Subcutaneous abdominal adipose tissue (tissue), 5 donors: Measurements from ENCODE around the gene KCNG3.

ENCODE experiments used
- H3K27ac ChIP-seq: one replicate; pipeline ENCODE4 v1.7.0; 2013; ENCODE audit warnings: low read depth, mild to moderate bottlenecking, inconsistent platforms, low read length, moderate library complexity
- H3K27me3 ChIP-seq, 5 donors: one replicate each; pipeline ENCODE4 v1.7.0; 2013; ENCODE audit warnings: low read length in 5 of 5, inconsistent platforms in 1 of 5; ENCODE audit not compliant: control insufficient read depth in 5 of 5, insufficient read depth in 4 of 5
- H3K36me3 ChIP-seq, 5 donors: one replicate each; pipeline ENCODE4 v1.7.0; 2013; ENCODE audit warnings: low read length in 5 of 5; ENCODE audit not compliant: control insufficient read depth in 5 of 5, insufficient read depth in 5 of 5
- H3K4me1 ChIP-seq, 5 donors: one replicate each; pipeline ENCODE4 v1.7.0; 2013; ENCODE audit warnings: low read length in 5 of 5, mild to moderate bottlenecking in 3 of 5, moderate library complexity in 1 of 5; ENCODE audit not compliant: control insufficient read depth in 5 of 5, insufficient read depth in 5 of 5
- H3K4me3 ChIP-seq, 5 donors: one replicate each; pipeline ENCODE4 v1.7.0; 2013; ENCODE audit warnings: low read length in 5 of 5, low read depth in 1 of 5
- H3K9ac ChIP-seq, 5 donors: one replicate each; pipeline ENCODE4 v1.7.0; 2013; ENCODE audit warnings: low read length in 5 of 5, mild to moderate bottlenecking in 4 of 5, moderate library complexity in 3 of 5
- H3K9me3 ChIP-seq, 5 donors: one replicate each; pipeline ENCODE4 v1.7.0; 2013; ENCODE audit warnings: low read length in 5 of 5; ENCODE audit not compliant: control insufficient read depth in 5 of 5
- donor health status: healthy.
- donor health status: healthy.
- donor health status: healthy.
- donor health status: healthy.
- donor health status: healthy.

The KCNG3 gene

DNA sequence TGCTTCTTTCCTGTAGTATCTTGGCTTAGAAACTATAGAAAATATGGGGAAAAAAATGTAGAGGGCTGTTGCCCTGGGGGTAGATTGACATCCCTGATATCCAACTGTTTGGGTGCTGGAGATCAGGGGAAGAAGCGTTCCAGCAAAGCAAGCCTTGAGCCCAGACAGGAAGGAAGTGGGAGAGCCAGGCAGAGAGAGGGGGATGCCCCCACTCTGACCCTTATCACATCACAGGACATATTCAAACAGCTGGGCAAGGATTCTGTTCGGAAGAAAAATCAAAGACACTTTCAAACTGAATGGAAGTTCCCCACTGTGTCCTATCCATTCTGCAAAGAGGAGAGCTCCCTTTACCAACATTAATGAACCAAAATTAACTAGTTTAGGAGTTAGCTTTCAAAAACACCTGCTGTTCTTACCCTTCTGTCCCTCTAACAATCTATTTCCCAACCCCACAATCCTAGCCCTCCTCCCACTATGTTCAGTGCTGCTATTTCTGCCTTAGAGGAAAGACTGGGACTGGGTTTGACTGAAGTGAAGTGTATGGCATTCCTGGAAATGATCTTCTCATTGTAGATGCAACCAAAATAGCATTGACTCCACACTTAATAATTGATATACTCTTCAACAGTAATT, 16.9 kb upstream of the KCNG3 start:
- H3K36me3 ChIP-seq, result no peaks in the 10 kb centered on the region
- H3K4me1 ChIP-seq, result no peaks in the 10 kb centered on the region
- no peak overlapping the region for H3K27ac ChIP-seq
- no peak overlapping the region for H3K9ac ChIP-seq
- no peak overlapping the region for H3K4me3 ChIP-seq
- H3K27me3 ChIP-seq, result no peaks in the 10 kb centered on the region
- no peaks in the 10 kb centered on the region for H3K9me3 ChIP-seq

DNA sequence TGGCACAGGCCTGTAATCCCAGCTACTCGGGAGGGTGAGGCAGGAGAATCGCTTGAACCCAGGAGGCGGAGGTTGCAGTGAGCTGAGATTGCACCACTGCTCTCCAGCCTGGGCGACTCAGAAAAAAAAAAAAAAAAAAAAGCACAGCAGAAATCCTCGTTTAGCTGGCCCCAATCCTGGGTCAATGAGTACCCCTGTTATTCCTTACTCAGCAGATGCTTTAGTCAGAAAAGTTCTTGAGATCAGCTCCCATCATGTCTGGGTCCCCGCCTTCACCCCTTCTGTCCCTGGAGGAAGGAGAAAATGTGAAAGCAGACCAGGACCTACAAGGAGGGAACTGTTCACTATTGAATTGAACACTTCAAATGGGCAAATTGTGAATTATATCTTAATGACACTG, 16.4 kb upstream of the KCNG3 start:
- Histone ChIP-seq H3K27me3 (no peaks in the 10 kb centered on the region), H3K4me1 (no peaks in the 10 kb centered on the region), H3K4me3 (no peak overlapping the region)

DNA sequence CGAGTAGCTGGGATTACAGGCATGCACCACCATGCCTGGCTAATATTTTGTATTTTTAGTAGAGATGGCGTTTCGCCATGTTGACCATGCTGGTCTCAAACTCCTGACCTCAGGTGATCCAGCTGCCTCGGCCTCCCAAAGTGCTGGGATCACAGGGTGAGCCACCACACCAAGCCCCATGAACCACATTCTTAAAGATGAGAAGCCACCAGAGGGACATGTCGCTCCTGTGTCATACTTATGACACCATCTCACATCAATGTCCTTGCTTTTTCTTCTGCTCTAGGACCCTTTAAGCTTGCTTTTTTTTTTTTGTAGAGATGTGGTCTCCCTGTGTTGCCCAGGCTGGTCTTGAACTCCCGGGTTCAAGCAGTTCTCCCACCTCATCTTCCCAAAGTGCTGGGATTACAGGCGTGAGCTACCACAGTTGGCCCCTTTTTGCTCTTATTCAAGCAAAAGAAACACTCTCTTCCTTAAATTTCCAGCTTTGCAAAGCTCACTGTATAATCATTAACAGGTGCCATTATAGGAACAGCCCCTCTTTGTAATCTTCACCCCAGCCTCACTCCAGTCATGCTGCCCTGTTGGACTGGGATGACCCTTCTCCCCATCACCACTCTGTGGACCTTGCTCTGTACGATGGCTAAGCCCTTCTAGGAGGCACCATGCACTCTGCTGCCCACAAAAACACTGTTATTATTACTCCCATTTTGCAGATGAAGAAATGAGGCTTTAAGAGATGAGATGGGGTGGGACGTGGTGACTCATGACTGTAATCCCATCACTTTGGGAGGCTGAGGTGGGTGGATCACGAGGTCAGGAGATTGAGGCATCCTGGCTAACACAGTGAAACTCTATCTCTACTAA, 10.8 kb upstream of the KCNG3 start:
- no peaks in the 10 kb centered on the region for H3K27me3 ChIP-seq
- H3K9ac ChIP-seq, result no peak overlapping the region
- H3K27ac ChIP-seq, result no peak overlapping the region
- H3K4me3 ChIP-seq, result no peak overlapping the region
- no peaks in the 10 kb centered on the region for H3K4me1 ChIP-seq
- H3K36me3 ChIP-seq, result no peaks in the 10 kb centered on the region
- H3K9me3 ChIP-seq, result no peaks in the 10 kb centered on the region

More for the DNA sequence above, 16.4 kb upstream of the KCNG3 start:
- Histone ChIP-seq H3K9me3 (no peaks in the 10 kb centered on the region), H3K27ac (no peak overlapping the region), H3K36me3 (no peaks in the 10 kb centered on the region), H3K9ac (no peak overlapping the region)

DNA sequence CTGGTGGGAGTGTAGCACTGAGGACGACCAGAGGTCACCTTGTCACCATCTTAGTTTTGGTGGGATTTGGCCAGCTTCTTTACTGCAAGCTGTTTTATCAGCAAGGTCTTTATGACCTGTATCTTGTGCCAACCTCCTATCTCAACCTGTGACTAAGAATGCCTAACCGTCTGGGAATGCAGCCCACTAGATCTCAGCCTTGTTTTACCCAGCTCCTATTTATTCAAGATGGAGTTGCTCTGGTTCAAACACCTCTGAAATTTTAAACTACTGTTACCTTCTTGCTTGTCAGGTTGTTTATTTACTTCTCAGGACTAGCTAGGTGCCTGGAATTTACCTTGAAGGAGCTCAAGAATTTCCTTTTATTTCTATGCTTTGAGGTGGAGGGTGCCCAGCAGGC, 9.5 kb upstream of the KCNG3 start:
- H3K27ac ChIP-seq, result no peak overlapping the region
- no peaks in the 10 kb centered on the region for H3K27me3 ChIP-seq
- no peaks in the 10 kb centered on the region for H3K36me3 ChIP-seq
- no peak overlapping the region for H3K4me3 ChIP-seq
- H3K9me3 ChIP-seq, result no peaks in the 10 kb centered on the region
- no peak overlapping the region for H3K9ac ChIP-seq
- no peaks in the 10 kb centered on the region for H3K4me1 ChIP-seq

DNA sequence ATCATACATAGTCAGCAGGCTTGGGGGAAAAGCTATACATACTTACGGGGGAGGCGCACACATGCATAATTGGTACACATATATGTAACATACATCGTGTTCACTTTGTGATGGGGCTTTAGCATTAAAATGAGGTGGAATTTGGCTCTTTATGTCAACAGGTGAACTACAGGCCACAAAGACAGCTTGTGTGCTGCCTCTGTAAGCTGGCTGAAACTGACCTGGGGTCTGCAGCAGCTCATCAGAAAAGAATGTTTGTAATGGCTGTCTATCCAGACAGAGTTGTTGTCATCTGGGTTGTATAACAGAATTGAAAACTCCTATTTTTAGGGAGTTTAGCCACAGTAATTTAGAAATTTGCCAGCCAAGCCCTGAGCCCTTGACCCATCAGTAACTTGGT, 4.7 kb upstream of the KCNG3 start:
- Histone ChIP-seq H3K36me3 (no peaks in the 10 kb centered on the region), H3K4me1 (peaks cover 3 to 14% (median 12%) of the 10 kb centered on the region in 5 donors), H3K9me3 (no peaks in the 10 kb centered on the region), H3K9ac (no peak overlapping the region), H3K27me3 (peaks cover 0 to 5% (median 1%) of the 10 kb centered on the region in 5 donors), H3K4me3 (no peak overlapping the region), H3K27ac (no peak overlapping the region)

DNA sequence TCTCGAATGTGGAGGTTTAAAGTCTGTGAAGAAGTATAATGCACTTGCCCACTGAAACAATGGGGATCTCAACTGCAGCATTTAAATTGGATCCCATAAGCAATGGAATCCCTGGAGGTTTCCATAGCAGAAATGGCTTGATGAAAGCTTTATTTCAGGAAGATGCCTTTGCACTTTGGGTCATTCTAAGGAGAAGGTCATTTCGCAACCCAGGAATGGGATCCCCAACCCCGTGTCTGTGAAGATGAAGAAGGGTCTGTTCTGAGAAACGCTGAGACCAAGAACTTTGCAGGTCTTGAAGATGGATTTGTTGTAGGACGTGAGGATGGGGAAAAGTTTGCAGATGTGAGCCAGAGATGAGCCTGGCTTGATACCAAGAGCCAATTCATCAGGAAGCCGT, 1.8 kb upstream of the KCNG3 start:
- Histone ChIP-seq H3K4me3 (no peak overlapping the region), H3K27ac (no peak overlapping the region), H3K36me3 (no peaks in the 10 kb centered on the region), H3K27me3 (peaks cover 9 to 19% (median 13%) of the 10 kb centered on the region in 5 donors), H3K9ac (no peak overlapping the region), H3K9me3 (no peaks in the 10 kb centered on the region), H3K4me1 (peaks cover 3 to 20% (median 16%) of the 10 kb centered on the region in 5 donors)

DNA sequence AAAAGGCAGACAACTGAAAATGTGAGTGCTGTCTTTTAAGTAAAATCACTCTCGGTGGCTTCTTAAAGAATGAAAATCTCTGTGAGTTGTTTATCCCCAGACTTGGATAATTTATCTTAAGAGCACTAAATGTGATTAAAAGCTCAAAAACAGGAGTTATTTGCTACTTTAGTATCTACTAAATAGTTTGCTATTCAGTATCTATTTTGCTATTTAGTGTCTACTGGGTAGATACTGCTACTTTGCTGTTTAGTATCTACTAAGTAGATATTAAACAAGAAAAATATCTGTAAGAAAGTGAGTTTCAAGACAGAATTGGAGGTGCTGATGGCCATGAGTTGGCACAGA, 1.4 kb upstream of the KCNG3 start:
- Histone ChIP-seq H3K4me3 (peak overlapping the region in 2 of 5 donors; percentile 63 to 72), H3K36me3 (no peaks in the 10 kb centered on the region), H3K27me3 (peaks cover 9 to 19% (median 13%) of the 10 kb centered on the region in 5 donors), H3K9me3 (no peaks in the 10 kb centered on the region), H3K27ac (no peak overlapping the region), H3K9ac (no peak overlapping the region), H3K4me1 (peaks cover 3 to 20% (median 16%) of the 10 kb centered on the region in 5 donors)

DNA sequence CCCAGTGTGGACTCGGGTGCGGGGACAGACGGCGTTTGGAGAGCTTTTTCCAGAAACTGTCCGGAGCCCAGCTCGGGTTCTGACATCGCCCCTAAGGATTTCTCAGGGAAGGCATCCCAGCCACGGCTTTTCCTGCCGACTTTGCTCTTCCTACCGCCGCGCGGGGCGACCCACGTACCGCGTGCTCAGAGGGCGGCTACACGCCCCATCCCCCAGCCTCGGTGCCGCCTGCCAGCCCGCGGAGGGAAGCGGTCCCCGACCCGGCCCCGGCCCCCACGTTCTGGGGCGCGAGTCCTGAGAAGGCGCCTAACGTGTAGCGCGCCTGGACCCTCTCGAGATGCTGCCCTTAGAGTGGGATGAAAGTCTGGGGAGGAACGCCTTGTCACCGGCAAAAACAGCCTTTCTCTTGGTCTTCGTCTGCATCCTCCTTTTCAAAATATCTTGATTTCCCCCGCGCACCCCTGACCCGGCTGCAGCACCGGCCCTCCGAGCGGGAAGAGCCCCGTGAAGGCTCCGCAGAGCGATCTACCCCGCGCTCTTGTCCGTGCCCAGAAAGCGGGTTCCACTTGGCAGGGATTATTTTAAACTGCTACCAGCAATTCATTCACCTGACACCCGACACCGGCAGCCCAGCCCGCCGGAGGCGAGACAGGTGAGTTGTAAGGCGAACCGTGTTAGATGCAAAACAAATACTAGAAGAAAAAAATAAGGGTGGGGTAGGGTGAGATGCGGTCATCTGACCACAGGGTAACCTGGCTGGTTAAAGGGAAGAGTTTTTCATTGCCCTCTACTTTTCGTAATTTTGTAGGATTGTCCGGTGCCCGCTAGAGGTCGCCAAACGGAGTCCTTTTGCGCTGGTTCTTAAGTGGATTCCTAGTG, 812 bp upstream of the KCNG3 start:
- no peak overlapping the region for H3K27ac ChIP-seq
- H3K9ac ChIP-seq, result peak overlapping the region; percentile 21 to 63 (median 30)
- peak overlapping the region; percentile 55 to 72 (median 63) for H3K4me3 ChIP-seq
- peaks cover 9 to 19% (median 13%) of the 10 kb centered on the region in 5 donors for H3K27me3 ChIP-seq
- peaks cover 3 to 20% (median 16%) of the 10 kb centered on the region in 5 donors for H3K4me1 ChIP-seq
- no peaks in the 10 kb centered on the region for H3K36me3 ChIP-seq
- no peaks in the 10 kb centered on the region for H3K9me3 ChIP-seq

DNA sequence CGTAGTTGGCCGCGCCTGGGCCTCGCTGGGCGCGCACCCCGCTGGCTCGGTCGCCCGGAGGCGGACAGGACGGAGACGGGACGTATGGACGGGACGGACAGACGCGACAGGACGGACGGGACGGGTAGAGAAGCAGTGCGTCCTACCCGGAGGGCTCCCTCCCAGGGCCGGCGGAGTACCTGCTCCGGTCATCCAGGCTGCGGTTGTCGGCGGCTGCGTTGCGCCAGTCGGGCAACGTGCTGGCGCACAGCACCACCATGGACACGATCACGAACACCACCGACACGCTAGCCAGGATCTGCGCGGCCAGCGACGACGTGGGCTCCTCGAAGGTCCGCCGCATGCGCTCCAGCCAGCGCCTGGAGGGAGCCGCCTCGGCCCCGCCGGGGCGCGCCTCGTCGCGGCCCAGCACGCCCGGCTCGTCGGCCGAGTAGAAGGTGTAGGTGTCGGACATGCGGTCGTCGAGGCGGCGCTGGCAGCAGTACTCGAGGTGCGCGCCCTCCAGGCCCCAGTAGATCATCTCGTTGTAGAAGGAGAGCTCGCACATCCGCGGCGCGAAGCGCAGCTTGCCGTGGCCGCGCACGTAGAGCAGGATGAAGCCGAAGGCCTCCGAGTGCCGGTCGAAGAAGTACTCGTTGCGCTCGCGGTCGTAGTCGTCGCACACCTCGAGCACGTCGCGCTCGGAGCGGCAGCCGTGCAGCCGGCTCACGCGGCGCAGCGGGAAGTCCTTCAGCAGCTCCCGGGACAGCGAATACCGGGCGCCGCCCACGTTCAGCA, 903 bp downstream of the KCNG3 start:
- H3K36me3 ChIP-seq, result no peaks in the 10 kb centered on the region
- peaks cover 3 to 20% (median 16%) of the 10 kb centered on the region in 5 donors for H3K4me1 ChIP-seq
- no peaks in the 10 kb centered on the region for H3K9me3 ChIP-seq
- peak overlapping the region in 4 of 5 donors; percentile 11 to 72 (median 64) for H3K4me3 ChIP-seq
- peaks cover 9 to 19% (median 13%) of the 10 kb centered on the region in 5 donors for H3K27me3 ChIP-seq
- no peak overlapping the region for H3K27ac ChIP-seq
- H3K9ac ChIP-seq, result no peak overlapping the region
